Skin epidermis (tissue), 12 donors: Measurements from ENCODE around the gene GANC.

Source experiments
- H3K27ac ChIP-seq, 21 experiments: fragments of 200-600 bp; sonication (generic) in 11 of 21; one replicate each; pipeline ENCODE4 v1.5.0; 2020; ENCODE audit warnings: mild to moderate bottlenecking in 3 of 21, inconsistent platforms in 2 of 21, moderate library complexity in 2 of 21
- H3K4me3 ChIP-seq, 7 experiments: fragments of 200-600 bp; sonication (generic) in 2 of 7; one replicate each; pipeline ENCODE4 v1.5.0; 2020; ENCODE audit warnings: inconsistent platforms in 2 of 7, mild to moderate bottlenecking in 2 of 7, moderate library complexity in 1 of 7

Gene GANC

GRCh38 chr15:42368096-42368495, 95.1 kb downstream of the GANC start:
- Histone ChIP-seq H3K27ac (no peak overlapping the region), H3K4me3 (no peak overlapping the region)

GRCh38 chr15:42371096-42371495, 98.1 kb downstream of the GANC start:
- no peak overlapping the region for H3K4me3 ChIP-seq
- H3K27ac ChIP-seq: no peak overlapping the region

- Histone ChIP-seq H3K27ac (no peak overlapping the region), H3K4me3 (no peak overlapping the region)
Observed at GRCh38 chr15:42373274-42373673, 100.3 kb downstream of the GANC start.

DNA sequence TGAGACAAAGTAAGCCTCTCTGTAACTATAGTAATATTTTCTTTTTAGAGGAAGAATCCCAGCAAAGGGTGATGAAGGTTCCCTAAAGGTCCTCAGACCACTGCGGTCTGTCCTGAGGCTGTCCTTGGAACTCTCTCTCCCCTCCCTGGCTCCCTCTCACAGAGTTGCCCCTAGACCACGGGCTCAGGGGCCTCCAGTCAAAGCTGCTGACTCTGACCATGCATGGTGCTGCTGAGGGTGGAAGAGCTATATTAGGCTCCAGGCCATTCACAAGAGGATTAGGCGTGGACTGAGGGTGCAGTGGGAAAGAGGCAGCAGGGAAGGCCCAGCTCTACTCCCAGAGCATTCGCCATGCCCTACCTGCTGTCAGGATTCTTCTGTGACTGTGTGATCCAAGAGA, 100.9 kb downstream of the GANC start:
- Histone ChIP-seq H3K4me3 (no peak overlapping the region), H3K27ac (no peak overlapping the region)

GRCh38 chr15:42374810-42375209, 101.8 kb downstream of the GANC start:
- no peak overlapping the region for H3K4me3 ChIP-seq
- H3K27ac ChIP-seq: no peak overlapping the region

DNA sequence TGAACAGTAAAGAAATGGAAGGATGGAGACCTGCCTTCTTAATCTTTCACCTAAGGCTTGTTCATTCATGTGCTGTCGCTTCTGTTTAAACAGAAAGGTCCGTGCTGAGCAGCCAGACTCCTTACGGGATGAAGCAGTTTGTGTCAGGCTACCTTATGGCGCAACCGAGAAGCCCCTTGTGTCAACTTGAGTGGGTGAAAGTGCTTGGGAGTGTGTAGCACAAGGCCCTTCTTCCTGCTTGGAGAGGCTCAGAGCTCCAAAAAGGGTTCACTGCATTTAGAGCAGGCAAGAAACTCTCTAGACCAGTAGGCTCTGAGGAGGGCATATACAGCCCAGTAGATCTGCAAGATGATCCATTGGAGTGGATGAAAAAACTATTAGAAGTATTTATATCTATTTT, 102.3 kb downstream of the GANC start:
- Histone ChIP-seq H3K27ac (no peak overlapping the region), H3K4me3 (no peak overlapping the region)

GRCh38 chr15:42375941-42376340, 102.9 kb downstream of the GANC start:
- H3K4me3 ChIP-seq: no peak overlapping the region

GRCh38 chr15:42378011-42378410, 105.0 kb downstream of the GANC start:
- Histone ChIP-seq H3K27ac (no peak overlapping the region), H3K4me3 (no peak overlapping the region)

More at GRCh38 chr15:42375941-42376340, 102.9 kb downstream of the GANC start:
- no peak overlapping the region for H3K27ac ChIP-seq

DNA sequence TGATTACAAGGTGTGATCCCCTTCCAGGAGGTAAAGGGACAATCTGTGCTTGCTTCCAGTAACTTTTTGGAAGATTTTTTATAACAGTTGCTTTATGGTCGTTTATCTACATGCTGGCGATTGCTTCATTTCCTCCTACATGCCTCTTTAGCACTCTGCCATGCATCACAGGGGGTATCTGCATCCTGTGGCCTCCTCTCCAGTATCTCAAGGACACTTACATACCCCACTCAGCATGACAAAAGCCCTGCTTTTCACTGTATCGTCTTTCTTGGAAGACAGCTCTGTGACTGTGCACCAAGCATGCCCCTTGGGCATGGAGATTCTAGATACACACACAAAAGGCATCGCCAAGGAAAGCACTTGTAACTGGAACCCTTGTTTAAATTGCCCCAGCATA, 111.6 kb downstream of the GANC start:
- no peak overlapping the region for H3K4me3 ChIP-seq
- no peak overlapping the region for H3K27ac ChIP-seq

DNA sequence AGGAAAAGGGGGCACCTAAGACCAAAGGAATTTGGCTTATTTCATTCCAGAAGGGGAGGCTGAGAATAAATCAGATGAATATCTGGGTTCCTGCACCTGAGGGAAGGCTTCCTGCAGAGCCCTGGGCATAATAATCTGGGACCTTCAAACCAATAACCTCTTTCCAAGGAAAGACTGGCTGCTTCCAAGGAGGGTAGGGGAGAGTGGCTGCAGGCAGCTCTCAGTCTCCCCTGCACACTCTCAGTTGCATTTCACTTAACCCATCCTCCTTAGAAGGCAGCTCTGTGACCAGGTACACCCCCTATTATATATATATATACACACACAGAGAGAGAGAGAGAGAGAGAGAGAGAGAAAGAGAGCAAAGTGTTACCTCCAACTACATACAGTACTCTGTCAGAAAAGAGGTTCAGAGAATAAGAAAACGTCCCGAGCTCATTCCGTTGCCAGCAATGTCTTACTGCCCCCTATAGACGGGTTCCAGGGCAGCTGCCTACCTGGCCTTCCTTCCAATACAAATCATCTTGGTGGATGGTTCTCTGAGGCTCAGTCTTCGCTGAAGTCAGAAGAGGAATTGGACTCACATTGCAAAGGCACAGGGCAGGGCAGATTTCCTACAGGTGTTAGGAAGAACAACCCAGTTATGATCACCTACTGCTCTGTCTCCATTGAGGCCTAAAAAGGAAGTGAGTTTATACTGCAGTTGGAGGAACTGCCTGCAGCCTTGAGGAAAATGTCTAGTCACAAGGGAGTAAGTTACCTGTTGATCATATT, 112.4 kb downstream of the GANC start:
- peak overlapping the region in 1 of 21 experiments; percentile 60 for H3K27ac ChIP-seq
- H3K4me3 ChIP-seq: no peak overlapping the region

- Histone ChIP-seq H3K27ac (peak overlapping the region in 1 of 21 experiments; percentile 60), H3K4me3 (no peak overlapping the region)
Observed at GRCh38 chr15:42385980-42386700, 113.1 kb downstream of the GANC start.

- Histone ChIP-seq H3K4me3 (no peak overlapping the region), H3K27ac (no peak overlapping the region)
Observed at GRCh38 chr15:42387603-42388002, 114.6 kb downstream of the GANC start.

GRCh38 chr15:42392309-42393024, 119.5 kb downstream of the GANC start:
- H3K4me3 ChIP-seq: no peak overlapping the region
- H3K27ac ChIP-seq: peak overlapping the region in 1 of 21 experiments; percentile 11

DNA sequence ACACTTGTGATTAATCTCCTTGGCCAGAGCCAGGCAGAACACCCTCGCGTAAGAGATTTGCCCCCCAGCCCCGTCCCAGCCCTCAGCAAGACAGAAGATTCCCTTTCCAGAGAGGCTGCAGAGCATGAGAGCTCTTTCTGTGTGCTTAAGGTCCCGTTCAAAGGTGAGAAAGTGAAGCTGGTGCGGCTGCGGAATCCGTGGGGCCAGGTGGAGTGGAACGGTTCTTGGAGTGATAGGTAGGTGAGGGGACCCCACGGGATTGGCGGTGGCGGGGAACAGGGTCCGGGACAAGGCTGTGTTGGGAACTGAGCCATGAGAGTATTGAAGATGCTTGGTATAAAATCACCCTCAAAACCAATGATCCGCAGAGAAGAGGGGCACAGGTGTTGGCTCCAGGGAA, 121.1 kb downstream of the GANC start:
- H3K27ac ChIP-seq: no peak overlapping the region
- no peak overlapping the region for H3K4me3 ChIP-seq

DNA sequence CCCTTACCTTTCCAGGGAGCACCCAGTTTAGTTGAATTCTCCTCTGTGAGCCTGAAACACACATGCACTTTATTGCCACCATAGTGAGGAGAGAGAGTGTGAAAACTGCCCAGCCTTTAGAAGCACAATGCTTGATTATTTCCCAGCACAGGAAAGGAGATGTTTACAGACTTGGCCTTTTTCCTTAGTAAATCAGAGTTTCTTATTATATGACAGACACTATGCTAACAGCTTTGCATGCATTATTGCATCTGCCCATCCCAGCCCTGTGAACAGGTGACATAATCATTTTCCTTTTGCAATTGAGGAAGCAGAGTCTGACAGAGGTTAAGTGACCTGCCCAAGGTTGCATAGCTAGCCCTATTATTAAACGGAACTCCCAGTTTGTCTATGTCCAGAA, 122.8 kb downstream of the GANC start:
- H3K4me3 ChIP-seq: no peak overlapping the region
- H3K27ac ChIP-seq: no peak overlapping the region

GRCh38 chr15:42401544-42402454, 128.8 kb downstream of the GANC start:
- H3K27ac ChIP-seq: peak overlapping the region in 1 of 21 experiments; percentile 29
- no peak overlapping the region for H3K4me3 ChIP-seq

DNA sequence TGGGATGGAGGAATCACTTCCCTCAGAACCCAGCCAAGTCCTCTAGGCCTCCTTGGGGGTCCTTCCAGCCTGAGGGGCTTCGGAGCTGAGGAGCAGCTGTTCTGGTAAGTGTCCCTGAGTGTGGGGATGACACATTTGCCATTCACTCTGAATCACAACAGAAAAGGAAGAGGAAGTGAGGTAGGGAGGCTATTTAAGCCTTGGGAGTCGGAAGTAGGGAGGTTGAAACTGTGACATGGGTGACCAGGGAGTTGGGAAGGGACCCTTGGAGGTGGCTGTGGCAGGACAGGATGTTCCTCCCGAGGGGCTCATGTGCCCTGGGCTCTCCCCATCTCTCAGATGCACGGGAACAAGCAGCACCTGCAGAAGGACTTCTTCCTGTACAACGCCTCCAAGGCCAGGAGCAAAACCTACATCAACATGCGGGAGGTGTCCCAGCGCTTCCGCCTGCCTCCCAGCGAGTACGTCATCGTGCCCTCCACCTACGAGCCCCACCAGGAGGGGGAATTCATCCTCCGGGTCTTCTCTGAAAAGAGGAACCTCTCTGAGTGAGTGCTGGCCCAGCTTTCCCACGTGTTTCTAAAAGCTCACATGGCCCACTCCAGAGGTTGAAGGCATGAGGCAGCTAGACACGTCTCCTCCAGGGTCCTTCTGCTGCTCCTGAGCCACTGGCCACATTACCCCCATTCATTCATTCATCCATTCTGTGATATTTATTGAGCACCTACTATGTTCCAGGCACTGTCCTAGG, 129.6 kb downstream of the GANC start:
- Histone ChIP-seq H3K4me3 (no peak overlapping the region), H3K27ac (peak overlapping the region in 1 of 21 experiments; percentile 66)

DNA sequence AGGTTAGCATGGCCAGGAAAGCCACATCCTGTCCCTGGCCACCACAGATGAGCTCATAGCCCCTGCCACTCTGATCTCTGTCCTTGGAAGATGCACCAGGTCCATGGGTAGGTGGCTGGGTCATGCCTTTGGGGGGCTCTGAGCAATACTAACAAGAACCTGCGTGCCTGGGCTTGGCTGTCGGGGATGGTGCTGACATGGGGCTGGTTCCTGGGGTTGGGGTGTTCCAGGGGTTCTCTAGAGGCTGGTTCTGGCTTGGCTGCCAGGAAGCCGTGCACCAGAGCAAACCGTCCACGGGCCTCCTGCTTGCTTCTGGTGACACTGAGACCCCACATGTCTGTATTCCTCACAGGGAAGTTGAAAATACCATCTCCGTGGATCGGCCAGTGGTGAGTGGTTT, 130.4 kb downstream of the GANC start:
- no peak overlapping the region for H3K4me3 ChIP-seq
- peak overlapping the region in 1 of 21 experiments; percentile 66 for H3K27ac ChIP-seq
